Stimulated activated effector memory CD8-positive, alpha-beta T cell treated with anti-CD3 and anti-CD28 coated beads, Interleukin-12 subunit alpha, Interleukin-12 subunit beta, amount 100 ng/mL, for 72 hours (primary cell): ENCODE measurements around the gene HFE.
A peak's percentile ranks its signal among the peaks of the same experiment; 100 is the strongest.
"Not testable (repeated sequence)": the region's sequence is repeated elsewhere in the genome, so short reads cannot be mapped to it uniquely, and the experiment has no call there.

Source experiments
- ATAC-seq: fragments of 150-1000 bp; cut with Tn5 transposase; 2 replicates; pipeline ENCODE4 v1.10.0; 2021
- DNase-seq, 2 donors: peaks; one replicate each; pipeline ENCODE4 v3.0.0; 2021 to 2022; ENCODE audit warnings: low spot score in 2 of 2
- H3K27ac Mint-ChIP-seq: one replicate; pipeline ENCODE4 v1.8.0; 2022; ENCODE audit warnings: mild to moderate bottlenecking, mixed read lengths
- H3K36me3 Mint-ChIP-seq: one replicate; pipeline ENCODE4 v1.8.0; 2022; ENCODE audit warnings: mild to moderate bottlenecking, mixed read lengths
- H3K4me1 Mint-ChIP-seq: one replicate; pipeline ENCODE4 v1.8.0; 2022; ENCODE audit warnings: mixed read lengths
- H3K4me3 Mint-ChIP-seq: one replicate; pipeline ENCODE4 v1.8.0; 2022; ENCODE audit warnings: mild to moderate bottlenecking, mixed read lengths
- H3K9me3 Mint-ChIP-seq: one replicate; pipeline ENCODE4 v1.8.0; 2022; ENCODE audit warnings: mixed read lengths

HFE gene

DNA sequence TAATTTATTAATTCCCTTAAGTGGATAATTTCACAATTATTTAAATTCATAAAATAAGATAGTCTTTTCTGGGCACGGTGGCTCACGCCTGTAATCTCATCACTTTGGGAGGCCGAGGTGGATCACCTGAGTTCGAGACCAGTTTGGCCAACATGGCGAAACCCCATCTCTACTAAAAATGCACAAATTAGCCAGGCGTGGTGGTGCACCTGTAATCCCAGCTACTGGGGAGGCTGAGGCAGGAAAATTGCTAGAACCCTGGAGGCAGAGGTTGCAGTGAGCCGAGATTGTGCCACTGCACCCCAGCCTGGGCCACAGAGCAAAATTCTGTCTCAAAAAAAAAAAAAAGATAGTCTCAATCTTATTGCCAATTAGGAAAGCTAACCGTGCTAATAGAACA is 32.9 kb downstream of the HFE start:
- peaks cover 33% of the 10 kb centered on the region for H3K36me3 Mint-ChIP-seq
- not testable (repeated sequence) for ATAC-seq, H3K27ac Mint-ChIP-seq

DNA sequence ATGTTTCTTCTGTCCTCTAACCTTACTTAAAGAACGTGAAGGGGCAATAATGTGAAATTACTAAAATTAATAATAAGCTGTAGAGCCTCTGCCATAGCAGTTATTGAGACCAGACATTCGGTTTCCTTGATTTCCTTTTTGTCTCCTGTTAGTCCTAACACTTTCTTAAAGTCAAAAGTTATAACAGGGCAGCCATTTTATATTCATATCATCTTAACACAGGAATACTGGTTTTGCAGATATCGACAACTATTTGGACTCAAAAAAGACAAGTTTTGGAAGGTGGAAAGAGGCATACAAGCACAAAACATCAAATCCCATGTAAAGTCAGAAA is 33.5 kb downstream of the HFE start:
- Mint-ChIP-seq H3K27ac (peak overlapping the region; percentile 82), H3K4me1 (peaks cover 33% of the 10 kb centered on the region), H3K4me3 (no peak overlapping the region), H3K36me3 (peaks cover 40% of the 10 kb centered on the region), H3K9me3 (peaks cover 3% of the 10 kb centered on the region)
- no peak for ATAC-seq
- DNase-seq = no peak

More for the DNA sequence above, 32.9 kb downstream of the HFE start:
- H3K4me1 Mint-ChIP-seq = peaks cover 32% of the 10 kb centered on the region
- not testable (repeated sequence) for DNase-seq, H3K9me3 Mint-ChIP-seq, H3K4me3 Mint-ChIP-seq

DNA sequence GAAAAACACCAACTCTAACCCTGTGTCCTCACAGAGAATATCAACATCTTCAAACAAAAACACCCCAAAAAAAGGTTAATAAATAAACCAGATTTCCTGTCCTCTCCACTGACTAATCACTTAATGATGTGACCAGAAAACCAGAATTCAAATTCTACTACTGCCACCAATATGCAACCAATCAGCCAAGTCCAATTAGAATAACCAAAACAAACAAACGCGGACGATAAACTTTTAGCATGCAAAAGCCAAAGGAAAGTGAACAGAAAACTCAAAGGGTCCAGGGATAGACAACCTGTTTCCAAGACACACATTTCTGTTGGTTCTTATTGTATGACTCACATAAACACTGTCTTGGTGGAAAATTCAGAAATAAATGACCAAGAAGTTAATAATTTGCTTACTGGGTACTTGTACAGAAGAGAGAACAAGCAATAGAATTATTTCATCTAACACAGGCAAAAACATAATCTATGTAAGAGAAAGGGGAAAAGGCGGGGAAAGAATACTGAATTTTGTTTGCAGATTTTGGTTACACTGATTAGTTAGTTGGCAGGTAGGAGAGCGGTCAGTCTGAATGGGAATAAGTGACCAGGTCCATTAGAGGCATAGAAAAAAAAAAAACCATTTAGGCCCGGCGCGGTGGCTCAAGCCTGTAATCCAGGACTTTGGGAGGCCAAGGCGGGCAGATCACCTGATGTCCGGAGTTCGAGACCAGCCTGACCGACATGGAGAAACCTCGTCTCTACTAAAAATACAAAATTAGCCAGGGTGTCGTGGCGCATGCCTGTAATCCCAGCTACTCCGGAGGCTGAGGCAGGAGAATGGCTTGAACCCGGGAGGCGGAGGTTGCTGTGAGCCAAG is 34.1 kb downstream of the HFE start:
- peak overlapping the region; percentile 28 for H3K4me3 Mint-ChIP-seq
- peaks cover 3% of the 10 kb centered on the region for H3K9me3 Mint-ChIP-seq
- peaks cover 46% of the 10 kb centered on the region for H3K36me3 Mint-ChIP-seq
- DNase-seq (no peak), ATAC-seq (no peak)
- H3K27ac Mint-ChIP-seq = peak overlapping the region; percentile 82
- peaks cover 34% of the 10 kb centered on the region for H3K4me1 Mint-ChIP-seq

DNA sequence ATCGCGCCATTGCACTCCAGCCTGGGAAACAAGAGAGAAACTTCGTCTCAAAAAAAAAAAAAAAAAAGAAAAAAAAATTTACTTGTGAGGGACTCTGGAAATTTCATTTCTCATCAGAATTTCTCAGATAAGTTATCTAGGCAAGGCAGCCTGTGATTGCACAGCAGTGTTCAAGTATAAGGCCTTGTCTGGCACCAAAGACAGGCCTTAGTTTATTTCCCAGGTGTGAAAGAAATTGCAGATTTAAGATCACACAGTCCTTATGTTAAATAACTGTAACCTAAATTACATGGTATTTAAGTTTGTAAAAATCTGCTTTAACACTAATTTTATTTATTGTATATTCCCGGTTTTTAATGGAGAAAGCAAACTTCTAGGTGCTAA is 34.8 kb downstream of the HFE start:
- ATAC-seq (no peak), DNase-seq (no peak)
- Mint-ChIP-seq H3K9me3 (peaks cover 3% of the 10 kb centered on the region), H3K36me3 (peaks cover 52% of the 10 kb centered on the region), H3K4me3 (peak overlapping the region; percentile 94), H3K27ac (no peak overlapping the region), H3K4me1 (peaks cover 41% of the 10 kb centered on the region)

DNA sequence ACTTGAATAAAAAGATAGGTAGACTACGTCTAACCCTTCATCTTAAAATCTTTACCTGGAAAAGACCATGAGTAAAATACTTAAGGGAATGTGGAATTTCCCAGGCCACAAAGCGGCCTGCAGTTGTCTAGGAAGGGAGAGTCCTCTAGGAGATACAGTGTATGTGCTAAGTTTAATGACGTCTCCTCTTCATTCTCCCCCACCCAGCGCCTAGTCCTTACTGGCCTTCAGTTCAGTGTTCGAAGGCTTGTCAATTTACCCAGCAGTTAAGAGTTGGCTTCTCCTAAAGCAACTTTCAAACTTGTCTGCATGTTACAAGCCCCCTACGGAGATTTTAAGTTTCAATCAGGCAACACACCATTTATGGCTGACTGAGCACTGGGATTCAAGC is 35.2 kb downstream of the HFE start:
- peak overlapping the region; percentile 94 for H3K4me3 Mint-ChIP-seq
- peak in 1 of 2 donors; percentile 63 for DNase-seq
- peaks cover 56% of the 10 kb centered on the region for H3K36me3 Mint-ChIP-seq

DNA sequence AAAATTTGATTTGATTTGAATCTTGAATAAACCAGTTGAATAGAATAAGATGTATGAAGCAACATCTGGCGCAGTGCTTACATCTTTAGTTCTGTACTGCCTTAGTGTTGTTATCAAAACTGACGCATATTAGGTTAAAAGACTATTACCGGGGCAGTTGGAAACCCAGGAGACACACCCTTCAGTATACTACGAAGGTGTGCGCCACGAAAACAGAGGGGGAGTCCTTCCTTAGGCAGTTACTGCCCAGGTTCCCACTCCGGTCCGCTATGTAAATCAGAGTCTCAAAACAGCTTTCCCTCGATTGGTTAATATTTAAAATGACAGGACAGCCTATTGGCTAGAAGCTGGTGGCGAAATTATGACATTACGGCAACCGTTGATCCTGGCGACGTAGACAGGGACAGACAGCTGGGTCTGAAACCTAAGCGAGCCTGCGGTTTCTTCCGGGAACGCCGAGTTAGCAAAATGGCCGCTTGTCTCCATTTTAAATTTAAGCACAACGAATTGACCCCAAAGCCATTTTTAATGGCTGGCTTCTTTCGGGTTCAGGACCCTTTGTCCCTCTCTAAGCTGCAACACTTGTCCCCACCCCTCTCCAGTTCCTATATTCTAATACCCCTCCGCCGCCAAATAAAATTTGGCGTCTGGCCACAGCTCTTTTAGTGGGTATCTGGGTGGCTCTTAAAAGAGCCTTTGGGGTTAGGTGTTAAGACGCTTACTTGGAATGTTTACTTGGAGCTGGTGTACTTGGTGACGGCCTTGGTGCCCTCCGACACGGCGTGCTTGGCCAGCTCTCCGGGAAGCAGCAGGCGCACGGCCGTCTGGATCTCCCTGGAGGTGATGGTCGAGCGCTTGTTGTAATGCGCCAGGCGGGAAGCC is 35.8 kb downstream of the HFE start:
- DNase-seq = peak; percentile 65 to 92
- H3K36me3 Mint-ChIP-seq = peaks cover 63% of the 10 kb centered on the region
- ATAC-seq = peak; percentile 78
- peaks cover 42% of the 10 kb centered on the region for H3K4me1 Mint-ChIP-seq
- H3K9me3 Mint-ChIP-seq = peaks cover 3% of the 10 kb centered on the region
- peak overlapping the region; percentile 94 for H3K4me3 Mint-ChIP-seq
- H3K27ac Mint-ChIP-seq = peak overlapping the region; percentile 97

More for the DNA sequence above, 35.2 kb downstream of the HFE start:
- no peak for ATAC-seq
- Mint-ChIP-seq H3K9me3 (peaks cover 3% of the 10 kb centered on the region), H3K4me1 (peaks cover 42% of the 10 kb centered on the region), H3K27ac (peak overlapping the region; percentile 97)

DNA sequence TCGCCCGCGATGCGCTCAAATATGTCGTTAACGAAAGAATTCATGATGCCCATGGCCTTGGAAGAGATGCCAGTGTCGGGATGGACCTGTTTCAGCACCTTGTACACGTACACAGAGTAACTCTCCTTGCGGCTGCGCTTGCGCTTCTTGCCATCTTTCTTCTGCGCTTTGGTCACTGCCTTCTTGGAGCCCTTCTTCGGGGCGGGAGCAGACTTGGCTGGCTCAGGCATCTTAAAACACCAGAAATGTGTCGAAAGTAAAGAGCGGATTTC is 36.4 kb downstream of the HFE start:
- ATAC-seq (no peak), DNase-seq (peak; percentile 69 to 96)
- Mint-ChIP-seq H3K27ac (peak overlapping the region; percentile 97), H3K36me3 (peaks cover 68% of the 10 kb centered on the region), H3K4me1 (peaks cover 48% of the 10 kb centered on the region), H3K9me3 (peaks cover 3% of the 10 kb centered on the region), H3K4me3 (peak overlapping the region; percentile 94)

DNA sequence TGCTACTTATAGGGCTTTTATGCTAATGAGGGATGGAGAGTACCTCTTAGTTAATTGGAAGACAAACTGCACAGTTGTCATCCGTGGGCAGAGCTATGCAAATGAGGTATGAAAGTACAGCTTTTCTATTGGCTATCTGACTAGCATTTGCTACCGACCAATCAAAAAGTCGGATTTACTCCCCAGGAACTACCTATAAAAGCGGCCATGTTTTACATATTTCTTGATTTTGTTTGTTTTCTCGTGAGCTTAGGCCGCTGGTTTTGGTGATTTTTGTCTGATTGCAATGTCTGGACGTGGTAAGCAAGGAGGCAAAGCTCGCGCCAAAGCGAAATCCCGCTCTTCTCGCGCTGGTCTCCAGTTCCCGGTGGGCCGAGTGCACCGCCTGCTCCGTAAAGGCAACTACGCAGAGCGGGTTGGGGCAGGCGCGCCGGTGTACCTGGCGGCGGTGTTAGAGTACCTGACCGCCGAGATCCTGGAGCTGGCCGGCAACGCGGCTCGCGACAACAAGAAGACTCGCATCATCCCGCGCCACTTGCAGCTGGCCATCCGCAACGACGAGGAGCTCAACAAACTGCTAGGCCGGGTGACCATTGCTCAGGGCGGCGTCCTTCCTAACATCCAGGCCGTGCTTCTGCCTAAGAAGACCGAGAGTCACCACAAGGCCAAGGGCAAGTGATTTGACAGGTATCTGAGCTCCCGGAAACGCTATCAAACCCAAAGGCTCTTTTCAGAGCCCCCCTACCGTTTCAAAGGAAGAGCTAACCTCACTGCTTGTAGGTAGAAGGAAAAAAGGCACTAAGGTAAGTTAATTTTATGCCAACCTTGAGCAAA is 36.9 kb downstream of the HFE start:
- Mint-ChIP-seq H3K27ac (peak overlapping the region; percentile 97), H3K4me3 (peak overlapping the region; percentile 94), H3K36me3 (peaks cover 70% of the 10 kb centered on the region), H3K9me3 (peaks cover 3% of the 10 kb centered on the region), H3K4me1 (peaks cover 48% of the 10 kb centered on the region)
- ATAC-seq = peak; percentile 89
- DNase-seq = peak; percentile 52 to 91

DNA sequence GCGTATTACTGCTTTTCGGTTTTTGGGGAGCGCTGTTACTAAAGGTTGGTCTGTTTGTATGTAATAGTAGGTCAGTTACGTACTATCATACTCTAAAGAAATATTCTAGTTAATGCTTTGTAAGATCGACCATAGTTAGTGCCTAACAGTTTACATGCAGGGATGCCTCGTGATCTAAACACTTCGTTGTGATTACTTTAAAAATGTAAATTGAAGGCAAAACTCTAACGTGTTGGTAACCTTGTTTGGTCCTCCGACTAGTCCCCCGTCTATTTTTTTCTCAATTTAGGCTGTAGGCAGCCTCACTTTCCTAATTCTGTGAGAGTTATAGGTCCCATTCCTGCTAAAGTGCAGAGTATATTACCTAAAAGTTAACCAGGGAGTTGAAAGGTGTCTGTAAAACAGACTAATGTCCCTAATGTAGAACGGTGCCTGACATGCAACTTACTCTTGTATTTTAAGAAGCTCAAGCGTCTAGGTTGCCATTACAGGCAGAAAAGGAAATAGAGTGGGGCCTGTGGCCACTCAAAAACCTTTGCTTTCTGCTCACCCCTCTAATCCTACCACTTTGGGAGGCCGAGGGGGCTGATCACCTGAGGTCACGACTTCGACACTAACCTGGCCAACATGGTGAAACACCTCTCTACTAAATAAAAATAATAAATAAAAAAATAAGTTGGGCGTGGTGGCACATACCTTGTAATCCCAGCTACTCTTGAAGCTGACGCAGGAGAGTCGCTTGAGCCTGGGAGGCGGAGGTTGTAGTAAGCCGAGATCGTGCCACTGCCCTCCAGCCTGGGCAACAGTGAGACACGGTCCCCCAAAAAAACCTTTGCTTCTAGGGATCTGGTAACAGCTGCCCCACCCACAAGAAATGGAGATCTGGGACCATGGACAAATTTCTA is 37.8 kb downstream of the HFE start:
- Mint-ChIP-seq H3K4me3 (peak overlapping the region; percentile 94), H3K27ac (peak overlapping the region; percentile 97), H3K9me3 (peaks cover 3% of the 10 kb centered on the region), H3K36me3 (peaks cover 70% of the 10 kb centered on the region), H3K4me1 (peaks cover 48% of the 10 kb centered on the region)
- DNase-seq (peak in 1 of 2 donors; percentile 69), ATAC-seq (no peak)

DNA sequence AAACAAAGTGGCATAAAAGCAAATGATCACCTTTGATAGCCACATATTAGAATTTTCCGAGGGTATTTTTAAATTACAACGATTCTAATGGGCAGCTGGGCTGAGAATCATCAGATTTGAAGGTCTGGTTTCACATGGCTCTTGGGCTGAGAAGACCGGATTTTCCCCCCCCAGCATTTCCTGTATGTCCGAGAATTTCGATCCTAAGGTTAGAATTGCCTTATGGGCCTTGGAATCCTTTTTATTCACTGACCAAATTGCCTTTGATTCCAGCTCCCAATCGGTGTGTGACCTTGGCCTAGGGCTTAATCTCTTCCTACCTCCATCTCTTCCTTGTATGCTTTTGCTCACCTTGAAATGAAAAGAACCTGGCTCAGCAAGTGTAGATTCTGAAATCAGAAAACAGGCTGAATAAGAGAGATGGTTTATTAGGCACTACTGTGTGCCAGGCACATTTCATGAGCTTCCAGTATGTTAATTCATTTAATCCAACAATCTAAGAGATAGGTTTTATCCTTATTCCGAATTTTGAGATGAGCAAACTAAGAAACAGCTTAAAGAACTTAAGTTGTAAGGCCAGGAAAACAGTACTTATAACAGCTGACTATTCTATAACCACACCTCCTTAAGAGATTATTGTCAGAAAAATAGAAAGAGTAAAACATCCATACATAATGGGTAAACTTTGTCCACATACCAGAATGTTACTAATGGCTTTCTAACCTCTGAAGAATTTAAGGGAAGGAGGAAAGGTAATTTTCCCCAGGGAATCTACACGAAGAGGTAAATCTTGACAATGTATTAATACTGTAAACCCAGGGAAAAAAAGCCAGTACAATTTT is 39.4 kb downstream of the HFE start:
- peaks cover 72% of the 10 kb centered on the region for H3K36me3 Mint-ChIP-seq
- H3K27ac Mint-ChIP-seq = peak overlapping the region; percentile 97
- H3K9me3 Mint-ChIP-seq = no peaks in the 10 kb centered on the region
- ATAC-seq (no peak), DNase-seq (no peak)
- peak overlapping the region; percentile 94 for H3K4me3 Mint-ChIP-seq
- peaks cover 42% of the 10 kb centered on the region for H3K4me1 Mint-ChIP-seq

DNA sequence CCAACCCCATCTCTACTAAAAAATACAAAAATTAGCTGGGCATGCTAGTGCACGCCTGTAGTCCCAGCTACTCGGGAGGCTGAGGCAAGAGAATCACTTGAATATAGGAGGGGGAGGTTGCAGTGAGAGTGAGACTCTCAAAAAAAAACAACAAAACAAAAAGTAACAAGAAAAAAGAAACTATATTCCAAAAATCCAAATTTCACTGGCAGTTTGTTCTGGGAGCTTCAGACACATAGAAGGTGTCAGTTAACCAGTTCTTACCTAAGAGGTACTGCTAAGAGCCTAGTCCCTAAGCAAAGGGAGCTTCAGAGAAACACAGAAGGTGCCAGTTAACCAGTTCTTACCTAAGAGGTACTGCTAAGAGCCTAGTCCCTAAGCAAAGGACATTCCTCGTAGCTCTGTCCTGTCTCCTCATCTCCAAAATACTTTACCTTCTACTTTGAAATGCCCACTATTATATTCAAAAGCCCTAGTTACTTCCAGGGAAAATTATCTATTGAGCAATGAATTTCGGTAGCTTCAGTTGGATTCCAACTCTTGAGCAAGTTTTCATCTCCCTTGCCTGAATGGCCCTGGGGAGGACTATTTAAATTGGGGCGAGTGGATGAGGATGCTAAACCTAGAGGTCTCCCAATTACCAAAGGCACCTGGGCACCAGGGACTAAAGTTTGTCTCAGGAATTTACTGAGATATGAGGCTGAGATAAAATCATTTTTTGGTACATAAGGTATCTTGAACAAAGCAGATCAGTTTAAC is 41.0 kb downstream of the HFE start:
- peaks cover 31% of the 10 kb centered on the region for H3K4me1 Mint-ChIP-seq
- H3K36me3 Mint-ChIP-seq = peaks cover 63% of the 10 kb centered on the region
- H3K27ac Mint-ChIP-seq = peak overlapping the region; percentile 75

DNA sequence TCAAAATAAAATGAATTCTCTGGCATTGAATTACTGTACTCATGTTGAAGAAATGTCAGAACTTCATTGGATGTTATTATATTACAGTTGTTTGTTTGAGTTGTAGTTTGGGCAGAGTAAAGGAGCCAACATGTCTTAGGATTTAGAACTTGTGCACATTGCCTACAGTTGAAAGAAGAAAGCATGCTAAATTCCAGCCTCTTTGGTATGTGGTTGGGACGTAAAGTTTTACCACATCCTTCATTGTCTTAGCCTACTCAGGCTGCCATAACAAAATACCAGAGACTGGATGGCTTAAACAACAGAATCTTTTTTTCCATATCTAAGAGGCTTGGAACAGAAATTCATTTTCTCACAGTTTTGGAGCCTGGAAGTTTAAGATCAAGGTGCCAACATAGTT is 42.4 kb downstream of the HFE start:
- no peak overlapping the region for H3K4me3 Mint-ChIP-seq
- ATAC-seq (no peak), DNase-seq (no peak)
- peaks cover 20% of the 10 kb centered on the region for H3K4me1 Mint-ChIP-seq
- no peak overlapping the region for H3K27ac Mint-ChIP-seq
- no peaks in the 10 kb centered on the region for H3K9me3 Mint-ChIP-seq
- H3K36me3 Mint-ChIP-seq = peaks cover 49% of the 10 kb centered on the region

More for the DNA sequence above, 41.0 kb downstream of the HFE start:
- peak overlapping the region; percentile 94 for H3K4me3 Mint-ChIP-seq
- ATAC-seq = no peak
- H3K9me3 Mint-ChIP-seq = no peaks in the 10 kb centered on the region
- no peak for DNase-seq

DNA sequence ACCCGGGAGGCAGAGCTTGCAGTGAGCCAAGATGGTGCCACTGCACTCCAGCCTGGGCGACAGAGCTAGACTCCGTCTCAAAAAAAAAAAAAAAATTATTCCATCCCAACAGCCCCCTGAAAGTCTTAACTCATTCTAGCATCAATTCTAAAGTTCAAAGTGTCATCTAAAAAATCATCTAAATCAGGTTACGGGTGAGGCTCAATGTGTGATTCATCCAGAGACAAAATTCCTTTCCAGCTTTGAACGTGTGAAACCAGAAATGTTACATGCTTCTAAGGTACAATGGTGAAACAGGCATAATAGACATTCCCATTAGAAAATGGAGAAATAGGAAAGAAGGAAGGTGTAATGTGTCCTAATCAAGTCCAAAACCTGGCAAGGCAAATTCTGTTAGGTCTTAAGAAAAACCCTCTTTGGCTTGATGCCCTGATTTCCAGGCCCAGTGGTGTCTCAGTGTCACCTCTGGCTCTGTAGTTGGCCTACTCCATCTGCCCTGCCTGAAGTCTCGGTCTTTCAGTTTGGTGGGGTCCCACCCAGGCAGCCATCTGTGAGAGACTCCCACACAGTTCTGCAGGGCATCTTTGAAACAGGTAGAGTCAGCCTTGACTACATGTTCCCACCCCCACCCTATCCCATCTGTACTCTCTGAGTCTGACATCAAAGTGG is 43.5 kb downstream of the HFE start:
- Mint-ChIP-seq H3K4me1 (peaks cover 15% of the 10 kb centered on the region), H3K27ac (no peak overlapping the region), H3K9me3 (no peaks in the 10 kb centered on the region), H3K36me3 (peaks cover 38% of the 10 kb centered on the region), H3K4me3 (no peak overlapping the region)
- ATAC-seq (no peak), DNase-seq (no peak)
